Smooth muscle cell (in vitro differentiated cells): ENCODE results near the gene CYP46A1. TPM values are rescaled to one million over a fixed set of nuclear protein-coding genes. Genes with fewer than 3 reads are reported as not detected.

ENCODE experiments used
- DNase-seq: peaks from one replicate; lab custom pipeline; 2025; ENCODE audit not compliant: unreplicated experiment; lab: John Stamatoyannopoulos, UW
- H2AFZ ChIP-seq: fragments of 200-600 bp; sonication (generic); 2 replicates; pipeline ENCODE4 v1.6.0; 2016; ENCODE audit warnings: antibody characterized with exemption, low read depth, mild to moderate bottlenecking
- H3F3A ChIP-seq: fragments of 200-600 bp; sonication (generic); 2 replicates; pipeline ENCODE4 v1.6.0; 2017; ENCODE audit warnings: antibody characterized with exemption, low read depth
- H3K27ac ChIP-seq: fragments of 200-600 bp; sonication (generic); 2 replicates; pipeline ENCODE4 v1.5.1; 2016; ENCODE audit warnings: low read depth, mild to moderate bottlenecking
- H3K27me3 ChIP-seq: fragments of 200-600 bp; sonication (generic); 2 replicates; pipeline ENCODE4 v1.6.1; 2016; ENCODE audit warnings: low read depth, mild to moderate bottlenecking
- H3K36me3 ChIP-seq: fragments of 200-600 bp; sonication (generic); 2 replicates; pipeline ENCODE4 v1.5.1; 2016; ENCODE audit warnings: low read depth
- H3K4me1 ChIP-seq: fragments of 200-600 bp; sonication (generic); 2 replicates; pipeline ENCODE4 v1.5.1; 2016; ENCODE audit warnings: low read depth
- H3K4me2 ChIP-seq: fragments of 200-600 bp; sonication (generic); 2 replicates; pipeline ENCODE4 v1.6.0; 2016; ENCODE audit warnings: mild to moderate bottlenecking
- H3K4me3 ChIP-seq: fragments of 200-600 bp; sonication (generic); 2 replicates; pipeline ENCODE4 v1.5.1; 2016; ENCODE audit warnings: mild to moderate bottlenecking
- H3K79me2 ChIP-seq: fragments of 200-600 bp; sonication (generic); 2 replicates; pipeline ENCODE4 v1.6.0; 2016; ENCODE audit warnings: low read depth, mild to moderate bottlenecking
- H3K9ac ChIP-seq: fragments of 200-600 bp; sonication (generic); 2 replicates; pipeline ENCODE4 v1.6.0; 2016; ENCODE audit warnings: low read depth
- H3K9me3 ChIP-seq: fragments of 200-600 bp; sonication (generic); replicated peaks from 2 replicates; pipeline ENCODE4 v1.5.1; 2016; ENCODE audit warnings: low read depth
- H4K20me1 ChIP-seq: fragments of 200-600 bp; sonication (generic); 2 replicates; pipeline ENCODE4 v1.6.0; 2016; ENCODE audit warnings: low read depth
- CTCF ChIP-seq: fragments of 200-600 bp; sonication (generic); IDR thresholded peaks from 2 replicates; pipeline ENCODE4 v1.5.1; 2017; ENCODE audit warnings: borderline replicate concordance, mild to moderate bottlenecking, antibody characterized with exemption; ENCODE audit not compliant: insufficient read depth, poor library complexity, severe bottlenecking
- WGBS: methylation state at CpG from one replicate; pipeline ENCODE4 v1.1.7; 2016; ENCODE audit warnings: low lambda C conversion rate; 5-methylcytosine and 5-hydroxymethylcytosine counted together
- polyA plus RNA-seq: library from polyadenylated mRNA; unstranded; fragments of >200 nt; fragmentation: Nextera tagmentation; extraction: Ambion mirVana; gene quantifications from 2 replicates; pipeline ENCODE4 v1.2.1, GENCODE V29; 2016
- total RNA-seq: library from RNA; depleted of rRNA; stranded (reverse); fragments of >200 nt; gene quantifications from 2 replicates; pipeline ENCODE4 v1.2.3, GENCODE V29; 2014

The CYP46A1 gene
- total and polyA plus RNA-seq, 2 experiments from 2014 or later: 0.63 to 1.0 TPM

GRCh38 chr14:99690636-99691035 is 6.5 kb downstream of the CYP46A1 start:
- no peak overlapping the region for H3K27ac ChIP-seq
- no peak overlapping the region for H3K4me2 ChIP-seq
- WGBS: 88% methylated on average over 5 of the region's 5 CpGs
- no peak overlapping the region for H3K9ac ChIP-seq
- no peak for TF ChIP-seq CTCF
- no peaks in the 10 kb centered on the region for H3K79me2 ChIP-seq
- H3K27me3 ChIP-seq: peaks cover 21% of the 10 kb centered on the region
- H3K36me3 ChIP-seq: no peaks in the 10 kb centered on the region
- no peaks in the 10 kb centered on the region for H3F3A ChIP-seq
- no peak overlapping the region for H2AFZ ChIP-seq
- DNase-seq: no peak
- H3K4me3 ChIP-seq: no peak overlapping the region
- no peaks in the 10 kb centered on the region for H3K9me3 ChIP-seq
- no peaks in the 10 kb centered on the region for H4K20me1 ChIP-seq
- H3K4me1 ChIP-seq: no peaks in the 10 kb centered on the region

- no peak overlapping the region for H3K4me3 ChIP-seq
- H3K27me3 ChIP-seq: peaks cover 21% of the 10 kb centered on the region
- WGBS: 95% methylated on average over 13 of the region's 13 CpGs
- no peaks in the 10 kb centered on the region for H4K20me1 ChIP-seq
- no peak for DNase-seq
- no peaks in the 10 kb centered on the region for H3K9me3 ChIP-seq
- no peak overlapping the region for H3K27ac ChIP-seq
- TF ChIP-seq CTCF: no peak
- no peaks in the 10 kb centered on the region for H3K36me3 ChIP-seq
- H2AFZ ChIP-seq: no peak overlapping the region
- no peaks in the 10 kb centered on the region for H3K4me1 ChIP-seq
- H3K79me2 ChIP-seq: no peaks in the 10 kb centered on the region
- no peak overlapping the region for H3K4me2 ChIP-seq
- H3K9ac ChIP-seq: no peak overlapping the region
- H3F3A ChIP-seq: no peaks in the 10 kb centered on the region
Observed at GRCh38 chr14:99691111-99691885, 7.2 kb downstream of the CYP46A1 start.

- Histone ChIP-seq H4K20me1 (no peaks in the 10 kb centered on the region), H3K36me3 (no peaks in the 10 kb centered on the region), H3K27ac (no peak overlapping the region), H3K4me3 (no peak overlapping the region), H3K9me3 (no peaks in the 10 kb centered on the region), H3F3A (no peaks in the 10 kb centered on the region), H3K79me2 (no peaks in the 10 kb centered on the region), H2AFZ (no peak overlapping the region), H3K4me2 (no peak overlapping the region), H3K9ac (no peak overlapping the region), H3K4me1 (no peaks in the 10 kb centered on the region), H3K27me3 (peaks cover 7% of the 10 kb centered on the region)
- WGBS: 93% methylated on average over 3 of the region's 3 CpGs
- TF ChIP-seq CTCF: no peak
- DNase-seq: no peak
Observed at GRCh38 chr14:99693918-99694317, 9.8 kb downstream of the CYP46A1 start.

GRCh38 chr14:99696929-99697328 is 12.8 kb downstream of the CYP46A1 start:
- no peaks in the 10 kb centered on the region for H3K27me3 ChIP-seq
- H3K4me1 ChIP-seq: no peaks in the 10 kb centered on the region
- H3K9me3 ChIP-seq: no peaks in the 10 kb centered on the region
- 86% methylated on average over 4 of the region's 4 CpGs for WGBS
- H3K9ac ChIP-seq: no peak overlapping the region
- no peaks in the 10 kb centered on the region for H3K36me3 ChIP-seq
- H2AFZ ChIP-seq: no peak overlapping the region
- no peak for DNase-seq
- no peak overlapping the region for H3K4me3 ChIP-seq
- H3F3A ChIP-seq: no peaks in the 10 kb centered on the region
- no peaks in the 10 kb centered on the region for H4K20me1 ChIP-seq
- no peak overlapping the region for H3K4me2 ChIP-seq
- no peaks in the 10 kb centered on the region for H3K79me2 ChIP-seq
- no peak for TF ChIP-seq CTCF
- no peak overlapping the region for H3K27ac ChIP-seq
